ENCODE data around the gene QARS1. TPM values are rescaled to one million over a fixed set of nuclear protein-coding genes. Genes with fewer than 3 reads are reported as not detected.

Gene QARS1
- total and polyA plus RNA-seq, 4 donors, result 172 to 234 (median 207) TPM

- DNase-seq (no peak), ATAC-seq (ENCODE audit: insufficient read depth, low FRiP score) (no peak)
- WGBS, 2 donors, result 88 to 91% methylated on average over 13 of the region's 13 CpGs
- Histone ChIP-seq H3K27ac (ENCODE audit: low read depth in 1 of 2, low read length in 1 of 2) (no peak overlapping the region), H3K9me3 (ENCODE audit: control insufficient read depth in 4 of 4, insufficient read depth in 3 of 4, low read length in 3 of 4) (no peaks in the 10 kb centered on the region), H3K9ac (ENCODE audit: insufficient read depth in 1 of 2, low read length in 2 of 2) (no peak overlapping the region), H3K36me3 (ENCODE audit: control insufficient read depth in 4 of 4, insufficient read depth in 4 of 4, low read length in 4 of 4) (peaks cover 37 to 77% (median 52%) of the 10 kb centered on the region in 4 donors), H3K4me1 (ENCODE audit: control insufficient read depth in 5 of 5, insufficient read depth in 5 of 5, low read length in 5 of 5) (peaks cover 0 to under 1% (median 0%) of the 10 kb centered on the region in 5 donors), H3K27me3 (ENCODE audit: control insufficient read depth in 3 of 3, insufficient read depth in 3 of 3, low read length in 2 of 3) (no peaks in the 10 kb centered on the region), H3K4me3 (no peak overlapping the region)
- no peak for TF ChIP-seq CTCF (IDR thresholded peaks at IDR 0.05; ENCODE audit: control extremely low read depth, extremely low read depth)
Measured at GRCh38 chr3:49110780-49111179, 6.2 kb upstream of the QARS1 start.

- Histone ChIP-seq H3K27ac (ENCODE audit: low read depth in 1 of 2, low read length in 1 of 2) (no peak overlapping the region), H3K9me3 (ENCODE audit: control insufficient read depth in 4 of 4, insufficient read depth in 3 of 4, low read length in 3 of 4) (no peaks in the 10 kb centered on the region), H3K9ac (ENCODE audit: insufficient read depth in 1 of 2, low read length in 2 of 2) (no peak overlapping the region), H3K36me3 (ENCODE audit: control insufficient read depth in 4 of 4, insufficient read depth in 4 of 4, low read length in 4 of 4) (peaks cover 28 to 54% (median 36%) of the 10 kb centered on the region in 4 donors), H3K4me1 (ENCODE audit: control insufficient read depth in 5 of 5, insufficient read depth in 5 of 5, low read length in 5 of 5) (peaks cover 0 to 11% (median 6%) of the 10 kb centered on the region in 5 donors), H3K4me3 (no peak overlapping the region), H3K27me3 (ENCODE audit: control insufficient read depth in 3 of 3, insufficient read depth in 3 of 3, low read length in 2 of 3) (no peaks in the 10 kb centered on the region)
- no peak for DNase-seq
- TF ChIP-seq CTCF (IDR thresholded peaks at IDR 0.05; ENCODE audit: control extremely low read depth, extremely low read depth), result no peak
- ATAC-seq (ENCODE audit: insufficient read depth, low FRiP score), result no peak
- WGBS, 2 donors, result 86 to 93% methylated on average over 14 of the region's 14 CpGs
Measured at GRCh38 chr3:49108346-49108745, 3.8 kb upstream of the QARS1 start.

GRCh38 chr3:49104052-49104426 lies 518 bp downstream of the QARS1 start:
- 5 to 6% methylated on average over 8 of the region's 8 CpGs for WGBS, 2 donors
- TF ChIP-seq CTCF (IDR thresholded peaks at IDR 0.05; ENCODE audit: control extremely low read depth, extremely low read depth), result no peak
- H3K4me3 ChIP-seq, result peak overlapping the region; percentile 88
- H3K4me1 ChIP-seq (ENCODE audit: control insufficient read depth in 5 of 5, insufficient read depth in 5 of 5, low read length in 5 of 5), result peaks cover 0 to 12% (median 6%) of the 10 kb centered on the region in 5 donors
- peaks cover 19 to 42% (median 37%) of the 10 kb centered on the region in 4 donors for H3K36me3 ChIP-seq (ENCODE audit: control insufficient read depth in 4 of 4, insufficient read depth in 4 of 4, low read length in 4 of 4)
- DNase-seq (no peak), ATAC-seq (ENCODE audit: insufficient read depth, low FRiP score) (no peak)
- H3K27me3 ChIP-seq (ENCODE audit: control insufficient read depth in 3 of 3, insufficient read depth in 3 of 3, low read length in 2 of 3), result no peaks in the 10 kb centered on the region
- peak overlapping the region; percentile 84 to 85 for H3K9ac ChIP-seq (ENCODE audit: insufficient read depth in 1 of 2, low read length in 2 of 2)
- no peaks in the 10 kb centered on the region for H3K9me3 ChIP-seq (ENCODE audit: control insufficient read depth in 4 of 4, insufficient read depth in 3 of 4, low read length in 3 of 4)
- peak overlapping the region; percentile 88 to 95 for H3K27ac ChIP-seq (ENCODE audit: low read depth in 1 of 2, low read length in 1 of 2)

GRCh38 chr3:49100046-49100615 lies 4.4 kb downstream of the QARS1 start:
- H3K36me3 ChIP-seq (ENCODE audit: control insufficient read depth in 4 of 4, insufficient read depth in 4 of 4, low read length in 4 of 4), result peaks cover 16 to 49% (median 40%) of the 10 kb centered on the region in 4 donors
- no peak for TF ChIP-seq CTCF (IDR thresholded peaks at IDR 0.05; ENCODE audit: control extremely low read depth, extremely low read depth)
- H3K9ac ChIP-seq (ENCODE audit: insufficient read depth in 1 of 2, low read length in 2 of 2), result no peak overlapping the region
- no peak overlapping the region for H3K4me3 ChIP-seq
- DNase-seq (no peak), ATAC-seq (ENCODE audit: insufficient read depth, low FRiP score) (no peak)
- H3K4me1 ChIP-seq (ENCODE audit: control insufficient read depth in 5 of 5, insufficient read depth in 5 of 5, low read length in 5 of 5), result peaks cover 0 to 12% (median 6%) of the 10 kb centered on the region in 5 donors
- no peak overlapping the region for H3K27ac ChIP-seq (ENCODE audit: low read depth in 1 of 2, low read length in 1 of 2)
- H3K27me3 ChIP-seq (ENCODE audit: control insufficient read depth in 3 of 3, insufficient read depth in 3 of 3, low read length in 2 of 3), result no peaks in the 10 kb centered on the region
- WGBS, 2 donors, result 94 to 96% methylated on average over 11 of the region's 11 CpGs
- no peaks in the 10 kb centered on the region for H3K9me3 ChIP-seq (ENCODE audit: control insufficient read depth in 4 of 4, insufficient read depth in 3 of 4, low read length in 3 of 4)

Measured in lung (tissue), 12 donors.